ENCODE data around the gene HAO2.

Gene HAO2

GRCh38 chr1:119380983-119381662 lies 12.5 kb downstream of the HAO2 start:
- DNase-seq (ENCODE audit: low read depth): no peak

- DNase-seq (ENCODE audit: low read depth): no peak
Observed at GRCh38 chr1:119384591-119384990, 16.0 kb downstream of the HAO2 start.

- DNase-seq (ENCODE audit: low read depth): no peak
Observed at GRCh38 chr1:119385650-119386049, 17.1 kb downstream of the HAO2 start.

- no peak for DNase-seq (ENCODE audit: low read depth)
Observed at GRCh38 chr1:119387858-119388257, 19.3 kb downstream of the HAO2 start.

GRCh38 chr1:119388450-119388849 lies 19.9 kb downstream of the HAO2 start:
- no peak for DNase-seq (ENCODE audit: low read depth)

- DNase-seq (ENCODE audit: low read depth): no peak
Observed at GRCh38 chr1:119390526-119390925, 21.9 kb downstream of the HAO2 start.

- no peak for DNase-seq (ENCODE audit: low read depth)
Observed at GRCh38 chr1:119391749-119392148, 23.2 kb downstream of the HAO2 start.

- DNase-seq (ENCODE audit: low read depth): no peak
Observed at GRCh38 chr1:119394085-119394484, 25.5 kb downstream of the HAO2 start.

- no peak for DNase-seq (ENCODE audit: low read depth)
Observed at GRCh38 chr1:119396982-119397381, 28.4 kb downstream of the HAO2 start.

GRCh38 chr1:119397986-119398385 lies 29.4 kb downstream of the HAO2 start:
- DNase-seq (ENCODE audit: low read depth): no peak

GRCh38 chr1:119404736-119405135 lies 36.2 kb downstream of the HAO2 start:
- DNase-seq (ENCODE audit: low read depth): no peak

- no peak for DNase-seq (ENCODE audit: low read depth)
Observed at GRCh38 chr1:119409731-119410130, 41.1 kb downstream of the HAO2 start.

- no peak for DNase-seq (ENCODE audit: low read depth)
Observed at GRCh38 chr1:119410961-119411360, 42.4 kb downstream of the HAO2 start.

- no peak for DNase-seq (ENCODE audit: low read depth)
Observed at GRCh38 chr1:119414950-119415349, 46.4 kb downstream of the HAO2 start, which contains the start of gene HSD3B2. HSD3B2 (plus strand) TSS chr1:119415150; CDS start chr1:119415420, 270 bp downstream.

- DNase-seq (ENCODE audit: low read depth): no peak
Observed at GRCh38 chr1:119416006-119416640, 47.5 kb downstream of the HAO2 start.

GRCh38 chr1:119419109-119419508 lies 50.5 kb downstream of the HAO2 start:
- DNase-seq (ENCODE audit: low read depth): no peak

GRCh38 chr1:119420638-119421037 lies 52.1 kb downstream of the HAO2 start:
- no peak for DNase-seq (ENCODE audit: low read depth)

GRCh38 chr1:119422631-119423030 lies 54.0 kb downstream of the HAO2 start:
- no peak for DNase-seq (ENCODE audit: low read depth)

GRCh38 chr1:119428991-119429390 lies 60.4 kb downstream of the HAO2 start:
- no peak for DNase-seq (ENCODE audit: low read depth)

GRCh38 chr1:119429687-119430086 lies 61.1 kb downstream of the HAO2 start:
- DNase-seq (ENCODE audit: low read depth): no peak

- no peak for DNase-seq (ENCODE audit: low read depth)
Observed at GRCh38 chr1:119430486-119430885, 61.9 kb downstream of the HAO2 start.

GRCh38 chr1:119431836-119432235 lies 63.3 kb downstream of the HAO2 start:
- DNase-seq (ENCODE audit: low read depth): no peak

- DNase-seq (ENCODE audit: low read depth): no peak
Observed at GRCh38 chr1:119435052-119435451, 66.5 kb downstream of the HAO2 start.

GRCh38 chr1:119438761-119439160 lies 70.2 kb downstream of the HAO2 start:
- no peak for DNase-seq (ENCODE audit: low read depth)
